NB4 (cell line): ENCODE data around the gene C1QL2.

Experiments
- DNase-seq: peaks from one replicate; pipeline ENCODE4 v3.0.0; 2010; ENCODE audit warnings: low read depth
- H3K4me3 ChIP-seq: one replicate; pipeline ENCODE4 v1.5.1; 2011; ENCODE audit warnings: mild to moderate bottlenecking, low read depth, low read length, moderate library complexity
- CTCF ChIP-seq: IDR thresholded peaks from one replicate; pipeline ENCODE4 v1.5.1; 2012; ENCODE audit warnings: low read depth, low read length
- MAX ChIP-seq: IDR thresholded peaks from 2 replicates; pipeline ENCODE4 v1.6.1; 2011; ENCODE audit warnings: low read depth, low read length
- MYC ChIP-seq: IDR thresholded peaks from 2 replicates; pipeline ENCODE4 v1.6.1; 2011; ENCODE audit warnings: low read depth, low read length
- POLR2A ChIP-seq: IDR thresholded peaks from 2 replicates; pipeline ENCODE4 v1.6.1; 2011; ENCODE audit warnings: mild to moderate bottlenecking; ENCODE audit not compliant: insufficient read length; ENCODE audit errors: extremely low read depth

C1QL2 gene

GRCh38 chr2:119142824-119143223 lies 15.7 kb downstream of the C1QL2 start:
- TF ChIP-seq MYC (no peak), POLR2A (no peak)
- H3K4me3 ChIP-seq, result no peak overlapping the region
- no peak for DNase-seq

GRCh38 chr2:119137502-119137901 lies 21.0 kb downstream of the C1QL2 start:
- no peak overlapping the region for H3K4me3 ChIP-seq
- TF ChIP-seq MAX (no peak), CTCF (no peak), MYC (no peak), POLR2A (no peak)
- no peak for DNase-seq

DNA sequence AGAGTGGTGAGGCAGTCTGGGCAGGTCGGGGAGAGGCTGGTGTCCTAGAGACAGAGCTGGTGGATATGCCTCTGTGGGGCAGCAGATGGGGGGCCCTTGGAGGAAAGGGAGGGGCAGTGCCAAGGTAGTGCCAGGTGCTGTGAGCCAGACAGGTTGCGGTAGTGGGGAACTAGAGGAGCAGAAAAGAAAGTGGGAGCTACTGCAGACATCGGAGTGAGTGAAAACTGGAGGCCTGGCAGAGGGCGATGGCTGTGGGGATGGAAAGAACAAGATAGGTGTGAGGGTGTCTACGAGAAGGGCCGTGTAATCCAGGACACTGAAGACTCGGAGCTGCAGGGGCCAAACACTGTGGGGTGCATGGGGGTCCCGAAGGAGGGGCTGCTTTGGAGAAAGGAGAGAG lies 21.7 kb downstream of the C1QL2 start:
- no peak for DNase-seq
- no peak overlapping the region for H3K4me3 ChIP-seq
- TF ChIP-seq CTCF, result no peak
- TF ChIP-seq MAX, result no peak
- TF ChIP-seq POLR2A, result no peak

GRCh38 chr2:119136093-119136492 lies 22.5 kb downstream of the C1QL2 start:
- TF ChIP-seq CTCF, result no peak
- DNase-seq, result no peak
- H3K4me3 ChIP-seq, result no peak overlapping the region

DNA sequence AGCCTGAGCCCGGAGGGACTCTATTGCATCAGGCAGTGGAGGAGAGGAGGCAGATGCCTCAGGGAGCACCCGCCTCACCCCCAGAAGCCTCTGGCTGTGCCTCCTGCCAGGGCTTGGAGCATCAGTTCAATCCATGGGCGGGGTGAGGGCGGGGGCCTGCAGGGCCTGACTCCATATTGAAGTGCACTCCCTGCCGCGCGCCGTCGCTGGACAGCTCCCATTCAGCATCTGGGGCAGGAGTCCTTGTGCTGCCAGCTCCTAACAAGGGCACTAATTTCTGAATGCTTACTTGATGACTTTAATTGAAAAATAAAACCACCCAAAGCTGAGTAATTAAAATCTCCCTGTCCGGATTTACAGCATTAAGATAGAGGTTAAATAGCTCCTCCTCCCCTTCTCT lies 23.8 kb downstream of the C1QL2 start:
- TF ChIP-seq POLR2A (no peak), CTCF (no peak), MYC (no peak), MAX (no peak)
- H3K4me3 ChIP-seq, result no peak overlapping the region
- no peak for DNase-seq

- no peak overlapping the region for H3K4me3 ChIP-seq
- DNase-seq, result peak; percentile 57
These were observed 31.9 kb downstream of the C1QL2 start for GRCh38 chr2:119126650-119127049.

More at GRCh38 chr2:119126650-119127049, 31.9 kb downstream of the C1QL2 start:
- no peak for TF ChIP-seq POLR2A
- TF ChIP-seq CTCF, result peak; percentile 65
